GM12873 (cell line): ENCODE measurements around the gene TRIM66.

Experiments
- TF ChIP-seq, protein P1 (sequence below): IDR thresholded peaks from 2 replicates; pipeline ENCODE4 v1.5.1; 2012; ENCODE audit warnings: low read depth, mild to moderate bottlenecking, moderate library complexity, low read length, control low read depth; ENCODE audit not compliant: insufficient read depth; ENCODE audit errors: missing control alignments

The TRIM66 gene

DNA sequence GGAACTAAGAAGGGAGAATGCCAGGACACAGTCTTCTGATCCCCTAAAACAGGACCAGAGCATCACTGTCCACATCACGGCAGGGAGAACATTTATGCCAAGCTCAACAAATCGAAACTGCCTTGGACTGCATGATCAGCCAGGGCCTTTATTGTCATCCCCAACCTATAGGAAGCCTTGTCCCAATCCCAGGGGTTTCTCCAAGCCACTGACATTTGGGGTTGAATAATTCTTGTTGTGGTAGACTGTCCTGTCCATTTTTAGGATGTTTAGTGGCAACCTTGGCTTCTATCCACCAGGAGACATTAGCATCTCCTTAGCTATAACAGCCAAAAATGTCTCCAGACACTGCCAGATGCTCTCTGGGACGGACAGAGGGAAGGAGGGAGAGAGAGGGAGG, 37.3 kb upstream of the TRIM66 start:
- TF ChIP-seq, protein P1, sequence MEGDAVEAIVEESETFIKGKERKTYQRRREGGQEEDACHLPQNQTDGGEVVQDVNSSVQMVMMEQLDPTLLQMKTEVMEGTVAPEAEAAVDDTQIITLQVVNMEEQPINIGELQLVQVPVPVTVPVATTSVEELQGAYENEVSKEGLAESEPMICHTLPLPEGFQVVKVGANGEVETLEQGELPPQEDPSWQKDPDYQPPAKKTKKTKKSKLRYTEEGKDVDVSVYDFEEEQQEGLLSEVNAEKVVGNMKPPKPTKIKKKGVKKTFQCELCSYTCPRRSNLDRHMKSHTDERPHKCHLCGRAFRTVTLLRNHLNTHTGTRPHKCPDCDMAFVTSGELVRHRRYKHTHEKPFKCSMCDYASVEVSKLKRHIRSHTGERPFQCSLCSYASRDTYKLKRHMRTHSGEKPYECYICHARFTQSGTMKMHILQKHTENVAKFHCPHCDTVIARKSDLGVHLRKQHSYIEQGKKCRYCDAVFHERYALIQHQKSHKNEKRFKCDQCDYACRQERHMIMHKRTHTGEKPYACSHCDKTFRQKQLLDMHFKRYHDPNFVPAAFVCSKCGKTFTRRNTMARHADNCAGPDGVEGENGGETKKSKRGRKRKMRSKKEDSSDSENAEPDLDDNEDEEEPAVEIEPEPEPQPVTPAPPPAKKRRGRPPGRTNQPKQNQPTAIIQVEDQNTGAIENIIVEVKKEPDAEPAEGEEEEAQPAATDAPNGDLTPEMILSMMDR = no peak

DNA sequence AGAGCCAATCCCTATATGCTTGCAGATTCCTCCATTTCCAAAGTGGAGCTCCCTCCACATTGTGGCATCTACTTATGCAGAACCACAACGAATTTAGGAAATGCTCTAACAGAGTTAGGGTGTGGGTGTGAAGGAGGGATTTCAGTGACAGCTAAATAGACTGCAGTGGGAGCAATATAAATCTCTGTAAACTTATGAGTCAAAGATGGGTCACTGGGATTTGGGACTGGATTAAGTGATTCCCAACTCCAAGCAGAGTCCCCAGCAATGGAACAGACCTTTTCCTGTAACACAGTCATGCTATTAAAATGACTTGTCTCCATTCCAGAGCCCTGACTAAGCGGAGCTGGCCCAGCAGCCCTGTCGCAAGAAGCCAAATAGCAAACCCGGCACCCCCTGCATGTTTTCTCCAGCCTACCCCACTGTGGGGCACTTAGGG, 36.8 kb upstream of the TRIM66 start:
- TF ChIP-seq, protein P1 = no peak

DNA sequence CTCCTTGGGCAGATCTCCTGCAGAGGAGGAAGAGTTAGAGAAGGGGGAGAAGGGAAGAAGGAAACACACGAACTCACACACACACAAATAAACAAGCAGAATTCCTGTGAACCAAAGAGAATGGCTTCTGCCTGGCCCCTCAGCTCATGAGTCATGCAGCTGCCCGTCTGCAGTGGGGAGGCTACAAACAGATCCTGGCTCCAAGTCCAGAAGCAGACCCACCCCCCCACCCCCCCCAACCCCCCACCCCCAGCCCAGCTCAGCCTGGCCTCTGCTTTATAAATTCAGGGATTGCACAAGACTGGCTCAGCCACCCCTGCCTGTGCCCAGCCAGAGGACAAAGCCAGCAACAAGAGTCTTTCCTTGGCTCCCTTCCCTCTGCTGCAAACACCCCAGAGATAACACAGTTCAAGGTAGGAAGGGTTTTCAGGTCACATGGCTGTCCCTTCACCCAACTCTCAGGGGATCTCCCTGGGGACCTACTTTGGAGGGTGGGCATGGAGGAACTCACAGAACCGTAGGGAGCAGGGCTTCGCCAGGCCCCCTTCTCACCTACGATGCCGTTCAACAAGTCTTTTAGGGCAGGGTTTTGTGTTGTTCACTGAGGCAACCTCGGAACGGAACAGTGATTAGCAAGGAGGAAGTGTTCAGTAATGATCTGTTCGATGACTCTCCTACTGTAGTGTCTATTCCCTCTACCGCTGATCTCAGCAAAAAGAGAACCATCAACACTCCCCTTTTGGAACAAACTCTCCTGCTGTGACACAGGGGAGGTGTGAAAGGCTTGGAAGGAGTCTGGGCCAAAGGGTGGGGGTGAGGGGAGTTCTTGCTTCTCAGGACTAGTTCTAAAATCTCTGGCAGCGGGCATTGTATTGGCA, 35.6 kb upstream of the TRIM66 start:
- TF ChIP-seq, protein P1 = no peak

DNA sequence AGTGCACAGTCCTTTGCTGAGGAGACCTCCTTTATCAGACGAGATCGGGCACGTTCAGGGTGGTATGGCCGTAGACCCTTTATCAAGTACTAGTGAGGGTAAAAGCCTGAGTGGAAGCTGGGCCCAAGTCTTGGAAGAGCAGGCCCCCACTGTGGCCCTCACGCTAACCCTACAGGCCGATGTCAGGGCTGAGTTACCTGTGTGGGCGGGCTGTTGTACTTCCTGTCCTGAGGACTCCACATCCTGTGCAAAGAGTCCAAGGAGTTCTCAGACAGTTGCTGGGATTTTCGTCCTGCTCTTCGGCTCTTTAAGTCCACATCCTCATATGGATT, 35.0 kb upstream of the TRIM66 start:
- TF ChIP-seq, protein P1 = no peak

DNA sequence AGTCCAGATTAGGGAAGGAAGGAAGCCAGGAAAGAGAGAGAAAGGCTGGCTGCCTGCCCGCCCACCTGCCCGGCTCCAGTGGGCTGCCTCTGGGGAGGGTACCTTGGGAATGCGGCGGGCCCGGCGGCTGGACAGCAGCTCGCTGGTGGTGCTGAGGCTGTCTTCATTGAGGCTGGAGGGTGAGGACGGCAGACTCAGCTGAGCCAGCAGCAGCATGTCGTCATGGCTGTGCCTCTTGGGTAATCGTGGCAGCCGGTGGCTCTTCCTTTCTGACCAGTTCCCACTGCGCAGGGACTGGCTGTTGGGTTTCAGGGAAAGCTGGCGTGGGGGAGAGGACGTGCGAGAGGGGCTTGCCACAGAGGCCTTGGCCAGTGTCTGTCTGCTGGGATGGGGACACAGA, 33.0 kb upstream of the TRIM66 start:
- TF ChIP-seq, protein P1 = no peak

DNA sequence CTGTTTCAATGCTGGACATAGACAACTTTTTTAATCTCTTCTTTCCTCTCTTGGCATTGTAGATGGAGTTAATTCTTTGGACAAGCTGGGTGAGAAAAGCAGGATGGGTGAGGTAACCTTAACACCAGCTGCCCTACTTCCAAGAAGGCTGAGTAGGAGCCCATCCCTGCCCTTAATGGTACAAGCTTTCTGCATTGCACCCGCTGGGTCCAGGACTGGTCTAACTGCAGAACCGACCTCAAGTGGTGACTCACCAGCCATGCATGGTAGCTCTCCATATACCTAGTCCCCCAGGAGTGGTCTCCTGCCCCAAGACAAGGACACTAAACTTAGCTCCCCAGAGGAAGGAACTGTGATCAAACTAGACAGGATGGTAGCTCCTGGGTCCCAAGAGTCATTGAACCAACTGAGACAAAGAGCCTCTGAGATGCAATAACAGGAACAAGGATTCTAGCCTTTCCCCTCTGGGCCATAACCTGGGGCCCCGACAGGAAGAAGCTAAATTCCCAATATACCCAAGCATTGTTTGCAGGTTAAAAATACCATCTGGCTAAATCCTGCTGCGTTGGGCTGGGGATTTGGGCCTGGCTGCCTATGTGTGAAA, 32.3 kb upstream of the TRIM66 start:
- TF ChIP-seq, protein P1 = no peak

DNA sequence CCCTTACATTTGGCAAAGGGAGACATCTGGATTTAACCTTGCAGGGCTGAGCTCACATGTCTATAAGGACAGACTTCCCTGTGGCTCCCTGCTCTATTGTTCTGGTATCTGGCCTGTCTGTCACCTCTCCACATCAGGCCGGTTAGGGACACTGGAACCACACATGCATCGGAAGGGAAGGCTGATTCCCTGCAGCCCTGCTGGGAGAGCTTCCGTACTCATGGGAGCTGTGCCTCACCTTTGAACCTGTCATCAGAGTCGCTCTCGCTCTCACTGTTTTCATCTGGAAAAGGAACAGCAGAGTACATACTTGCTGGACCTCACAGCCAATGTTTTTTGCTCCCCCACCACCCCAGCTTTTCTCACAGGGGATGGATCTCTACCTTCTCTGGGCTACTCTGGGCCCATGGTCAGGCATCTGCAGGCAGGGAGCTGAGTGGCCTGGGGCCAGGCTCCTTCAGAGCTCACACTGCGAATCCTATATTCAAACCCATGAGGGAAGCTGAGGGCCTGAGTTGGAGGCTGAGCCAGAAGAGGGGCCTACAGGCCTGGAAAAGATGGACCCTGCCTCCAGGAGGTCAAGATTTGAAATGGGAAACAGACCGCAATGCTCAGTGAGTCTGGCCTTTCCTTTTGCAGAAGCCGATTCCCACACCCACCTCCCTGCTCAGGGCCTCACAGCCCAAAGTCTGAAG, 31.4 kb upstream of the TRIM66 start:
- TF ChIP-seq, protein P1 = no peak
